ENCODE results near the gene SSRP1. TPM values are rescaled to one million over a fixed set of nuclear protein-coding genes. Genes with fewer than 3 reads are reported as not detected.
A peak's percentile ranks its signal among the peaks of the same experiment; 100 is the strongest.

Gene SSRP1
- polyA plus RNA-seq, 3 donors: 9.8 to 34.7 (median 14.7) TPM

GRCh38 chr11:57306940-57307565 lies 28.6 kb downstream of the SSRP1 start:
- Histone ChIP-seq H3K27me3 (ENCODE audit: control insufficient read depth in 2 of 2, insufficient read depth in 2 of 2, low read length in 2 of 2) (no peaks in the 10 kb centered on the region), H4K20me1 (ENCODE audit: insufficient read depth, low read length) (no peaks in the 10 kb centered on the region), H3K4me3 (replicated peaks in 1 of 3; ENCODE audit: low read depth in 2 of 3, low read length in 3 of 3) (peak overlapping the region in 1 of 3 experiments; percentile 66), H3K9me3 (replicated peaks in 1 of 2; ENCODE audit: control insufficient read depth in 1 of 2, insufficient read depth in 1 of 2, low read length in 2 of 2) (no peaks in the 10 kb centered on the region), H3K4me1 (ENCODE audit: control insufficient read depth in 1 of 2, insufficient read depth in 2 of 2, low read length in 2 of 2) (peaks cover 19 to 21% of the 10 kb centered on the region in 2 donors), H3K4me2 (replicated peaks; ENCODE audit: extremely low read depth, low read length, poor library complexity, severe bottlenecking) (peak overlapping the region; percentile 70), H3K9ac (ENCODE audit: insufficient read depth, low read length, poor library complexity, severe bottlenecking) (no peak overlapping the region), H3K27ac (ENCODE audit: low read depth in 1 of 2, low read length in 2 of 2) (no peak overlapping the region), H3K79me2 (ENCODE audit: insufficient read depth, low read length) (no peaks in the 10 kb centered on the region), H2AFZ (ENCODE audit: insufficient read depth, low read depth, low read length, poor library complexity, severe bottlenecking) (peak overlapping the region; percentile 75), H3K36me3 (replicated peaks in 1 of 2; ENCODE audit: control insufficient read depth in 1 of 2, insufficient read depth in 2 of 2, low read length in 2 of 2) (no peaks in the 10 kb centered on the region)
- TF ChIP-seq CTCF (IDR thresholded peaks at IDR 0.05): no peak
- Mint-ChIP-seq H3K4me1 (peaks cover 28% of the 10 kb centered on the region), H3K4me3 (peak overlapping the region; percentile 65 to 92), H3K27ac (peak overlapping the region in 5 of 7 donors; percentile 37 to 81 (median 68)), H3K27me3 (ENCODE audit: low read depth in 3 of 3) (peaks cover 4 to 9% (median 8%) of the 10 kb centered on the region in 3 donors), H3K9me3 (no peaks in the 10 kb centered on the region), H3K36me3 (no peaks in the 10 kb centered on the region)
- WGBS (ENCODE audit: insufficient coverage): 12% methylated on average over 6 of the region's 9 CpGs
- DNase-seq: peak; percentile 20 to 70 (median 27)
- intact Hi-C loops (cut with micrococcal nuclease): no loop called here

GRCh38 chr11:57306161-57306876 lies 29.4 kb downstream of the SSRP1 start:
- intact Hi-C loops (cut with micrococcal nuclease): no loop called here

More at GRCh38 chr11:57306161-57306876, 29.4 kb downstream of the SSRP1 start:
- H3K9ac ChIP-seq (ENCODE audit: insufficient read depth, low read length, poor library complexity, severe bottlenecking): no peak overlapping the region
- H3K4me1 ChIP-seq (ENCODE audit: control insufficient read depth in 1 of 2, insufficient read depth in 2 of 2, low read length in 2 of 2): peaks cover 14% of the 10 kb centered on the region in 2 donors
- no peak overlapping the region for H3K4me2 ChIP-seq (replicated peaks; ENCODE audit: extremely low read depth, low read length, poor library complexity, severe bottlenecking)
- H3K27me3 ChIP-seq (ENCODE audit: control insufficient read depth in 2 of 2, insufficient read depth in 2 of 2, low read length in 2 of 2): no peaks in the 10 kb centered on the region
- Mint-ChIP-seq H3K27me3 (ENCODE audit: low read depth in 3 of 3) (peaks cover 4 to 9% (median 7%) of the 10 kb centered on the region in 3 donors), H3K9me3 (no peaks in the 10 kb centered on the region), H3K4me1 (peaks cover 22% of the 10 kb centered on the region), H3K27ac (peak overlapping the region in 3 of 7 donors; percentile 22 to 66 (median 57)), H3K4me3 (peak overlapping the region in 1 of 2 donors; percentile 42), H3K36me3 (no peaks in the 10 kb centered on the region)
- H3K36me3 ChIP-seq (replicated peaks in 1 of 2; ENCODE audit: control insufficient read depth in 1 of 2, insufficient read depth in 2 of 2, low read length in 2 of 2): no peaks in the 10 kb centered on the region
- no peaks in the 10 kb centered on the region for H3K79me2 ChIP-seq (ENCODE audit: insufficient read depth, low read length)
- H2AFZ ChIP-seq (ENCODE audit: insufficient read depth, low read depth, low read length, poor library complexity, severe bottlenecking): no peak overlapping the region
- H3K27ac ChIP-seq (ENCODE audit: low read depth in 1 of 2, low read length in 2 of 2): no peak overlapping the region
- no peaks in the 10 kb centered on the region for H4K20me1 ChIP-seq (ENCODE audit: insufficient read depth, low read length)
- WGBS (ENCODE audit: insufficient coverage): 100% methylated on average over 10 of the region's 15 CpGs
- no peak overlapping the region for H3K4me3 ChIP-seq (replicated peaks in 1 of 3; ENCODE audit: low read depth in 2 of 3, low read length in 3 of 3)
- no peaks in the 10 kb centered on the region for H3K9me3 ChIP-seq (replicated peaks in 1 of 2; ENCODE audit: control insufficient read depth in 1 of 2, insufficient read depth in 1 of 2, low read length in 2 of 2)
- no peak for DNase-seq
- no peak for TF ChIP-seq CTCF (IDR thresholded peaks at IDR 0.05)

Data from CD14-positive monocyte (primary cell).